GM19452 (cell line): ENCODE measurements around the gene FBN1.

Source experiments
- ATAC-seq: cut with Tn5 transposase; IDR thresholded peaks from one replicate; pipeline ENCODE4 v1.9.1; 2021; ENCODE audit not compliant: unreplicated experiment

The FBN1 gene

DNA sequence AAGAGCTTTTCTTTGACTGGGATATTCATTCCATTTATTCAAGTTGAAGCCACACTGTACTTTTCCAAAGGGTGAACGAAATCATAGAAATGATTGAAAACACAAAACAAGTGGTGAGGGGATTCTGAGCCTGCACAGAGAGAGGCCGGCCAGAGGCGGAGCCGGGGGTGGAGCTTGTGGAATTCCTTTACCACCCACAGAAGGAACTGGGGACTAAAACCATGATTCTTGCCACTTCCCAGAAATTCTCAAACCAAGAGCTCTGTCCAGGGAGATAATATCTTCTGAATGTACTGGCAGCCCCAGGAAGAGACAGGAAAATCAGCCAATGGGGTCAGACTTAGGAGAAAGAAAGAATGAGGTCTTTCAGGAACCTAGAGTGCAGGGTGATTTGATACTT, 20.8 kb downstream of the FBN1 start:
- ATAC-seq, result no peak

DNA sequence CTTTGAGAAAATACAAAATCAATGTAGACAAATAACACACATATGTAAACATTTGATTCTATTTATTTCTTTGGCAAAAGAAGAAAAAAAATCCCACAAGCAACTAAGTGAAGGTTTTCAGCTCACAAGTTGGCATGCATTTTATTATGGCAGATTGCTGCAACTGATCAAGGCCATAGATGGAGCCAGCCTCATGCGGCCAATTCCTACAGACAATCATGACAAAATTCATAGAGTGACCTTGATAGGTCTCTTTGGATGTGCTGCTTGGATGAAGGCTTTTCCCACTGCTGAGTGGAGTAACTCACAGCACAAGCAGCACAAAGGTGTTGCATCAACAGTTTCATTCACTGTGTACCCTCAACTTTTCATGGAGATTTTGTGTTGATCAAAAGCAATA, 22.1 kb downstream of the FBN1 start:
- no peak for ATAC-seq

DNA sequence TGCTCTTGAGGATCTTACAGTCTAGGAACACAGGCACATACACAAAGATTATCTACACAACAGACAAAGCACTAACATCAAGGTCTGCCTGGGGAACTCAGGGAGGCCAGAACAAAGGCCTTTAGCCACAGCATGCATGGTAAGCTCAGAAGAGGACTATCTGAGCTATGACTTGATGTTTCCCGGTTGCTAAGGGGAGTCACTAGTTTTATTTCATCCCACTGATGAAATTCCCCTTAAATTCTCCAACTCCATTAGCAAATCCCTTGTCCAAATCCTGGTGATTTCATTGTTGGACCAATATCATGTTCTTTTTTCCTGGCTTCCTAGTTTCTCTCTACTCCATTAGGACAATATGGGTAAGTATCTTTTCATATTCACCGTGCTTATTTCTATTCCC, 23.3 kb downstream of the FBN1 start:
- ATAC-seq, result no peak

DNA sequence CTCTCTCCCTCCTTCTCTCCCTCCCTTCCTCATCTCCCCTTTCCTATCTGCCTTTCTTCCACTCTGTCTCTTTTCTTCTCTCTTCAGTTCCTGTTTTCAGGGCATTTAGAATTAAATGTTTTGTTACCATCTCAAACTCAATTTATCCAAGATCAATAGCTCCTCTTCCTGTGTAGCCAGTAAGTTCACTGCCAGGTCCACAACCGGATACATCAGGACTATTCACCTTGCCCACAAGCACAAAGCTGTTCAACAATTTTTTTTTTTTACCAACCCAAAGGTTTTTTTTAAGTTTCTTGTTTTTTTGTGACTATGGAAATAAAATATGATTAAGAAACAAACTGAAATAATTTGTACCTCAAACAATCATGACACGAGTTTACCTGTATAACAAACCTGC, 26.1 kb downstream of the FBN1 start:
- ATAC-seq, result no peak

DNA sequence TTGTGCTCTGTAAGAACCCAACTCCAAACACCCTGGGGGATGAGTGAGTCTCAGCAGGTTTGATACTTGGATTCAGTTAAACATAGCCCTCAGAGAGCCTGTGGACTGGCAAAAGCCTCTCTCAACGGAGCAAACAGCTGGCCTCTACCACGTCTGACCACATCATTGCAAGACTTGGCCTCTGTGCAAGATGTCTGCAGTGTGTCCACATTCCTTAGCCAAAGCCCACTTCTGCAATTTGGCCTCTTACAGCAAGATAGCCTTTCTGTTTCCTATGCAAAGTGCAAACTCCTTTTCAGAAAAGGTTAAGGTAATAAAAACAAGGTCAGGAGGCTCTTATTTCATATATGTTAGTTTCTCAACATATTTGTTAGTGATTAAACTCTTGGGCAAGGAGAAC, 27.9 kb downstream of the FBN1 start:
- ATAC-seq, result no peak

DNA sequence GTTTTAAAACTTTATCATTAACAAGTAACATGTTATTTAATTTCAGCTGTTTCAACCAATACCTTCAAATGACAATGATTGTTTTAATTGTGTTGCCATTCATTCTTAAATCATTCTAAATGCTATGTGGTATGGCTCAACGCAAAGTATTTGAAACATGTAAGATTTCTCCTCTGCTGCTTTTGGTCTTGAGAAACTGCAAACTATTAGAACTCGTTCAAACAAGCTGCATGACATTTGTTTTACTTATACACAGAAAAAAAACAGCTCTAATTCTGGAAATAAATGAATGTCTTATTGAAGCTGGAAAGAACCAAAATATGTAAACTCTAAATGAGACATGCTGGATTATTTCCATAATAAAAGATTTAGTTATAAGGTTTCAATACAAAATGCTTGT, 29.3 kb downstream of the FBN1 start:
- ATAC-seq, result no peak

DNA sequence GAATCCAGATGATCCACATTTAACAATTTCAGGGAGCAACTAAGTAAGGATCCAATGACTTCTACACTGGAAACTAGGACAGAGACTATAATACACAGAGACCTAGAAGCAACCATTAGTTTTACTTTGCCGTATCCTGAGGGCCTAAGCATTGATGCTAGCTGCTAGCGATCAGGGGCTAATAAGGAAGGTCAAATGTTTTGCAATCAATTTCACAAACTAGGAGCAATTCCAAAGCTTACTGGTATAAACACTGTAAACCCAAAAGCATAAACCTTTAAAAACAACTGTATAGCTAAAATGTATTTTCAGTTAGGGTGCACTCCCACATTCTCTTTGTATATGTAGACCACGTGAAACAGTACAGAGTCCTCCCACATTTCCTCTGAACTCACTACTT, 31.5 kb downstream of the FBN1 start:
- ATAC-seq, result no peak

DNA sequence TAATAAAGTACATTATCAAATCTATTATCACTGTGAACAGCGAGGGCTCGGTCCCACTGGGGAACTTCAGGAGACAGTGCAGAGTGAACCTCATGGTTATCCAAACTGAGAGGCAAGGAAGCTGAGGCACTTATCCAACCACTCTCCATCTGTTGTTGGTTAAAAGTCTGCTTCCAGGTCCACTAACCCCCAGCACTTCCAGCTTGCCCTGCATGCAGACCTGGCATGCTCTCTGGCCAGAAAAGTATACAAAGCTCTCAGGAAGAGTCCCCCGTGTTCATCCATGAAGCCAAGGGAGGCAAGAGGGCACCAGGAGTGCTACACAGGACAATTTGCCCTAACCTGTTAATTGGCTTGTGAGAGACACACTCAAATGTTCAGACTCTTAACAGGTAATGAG, 36.0 kb downstream of the FBN1 start:
- ATAC-seq, result no peak

DNA sequence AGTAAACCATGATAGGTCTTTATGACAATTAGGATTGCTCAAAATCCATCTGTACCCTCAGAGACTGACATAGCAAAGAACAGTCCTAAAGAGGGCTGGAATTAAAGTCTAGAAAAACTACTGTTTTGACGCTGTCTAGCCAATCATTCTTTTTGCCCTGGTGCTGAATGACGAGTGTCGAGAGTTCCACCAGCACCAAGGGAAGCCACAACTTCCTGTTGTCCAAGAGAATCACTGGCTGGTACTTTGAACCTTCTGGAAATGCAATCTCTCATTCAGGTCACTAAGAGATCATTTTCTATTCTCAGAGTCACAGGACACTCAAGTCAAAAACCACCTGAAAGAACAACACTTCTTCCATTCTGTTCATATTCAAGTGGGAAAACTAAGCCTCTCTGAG, 37.7 kb downstream of the FBN1 start:
- ATAC-seq, result no peak

DNA sequence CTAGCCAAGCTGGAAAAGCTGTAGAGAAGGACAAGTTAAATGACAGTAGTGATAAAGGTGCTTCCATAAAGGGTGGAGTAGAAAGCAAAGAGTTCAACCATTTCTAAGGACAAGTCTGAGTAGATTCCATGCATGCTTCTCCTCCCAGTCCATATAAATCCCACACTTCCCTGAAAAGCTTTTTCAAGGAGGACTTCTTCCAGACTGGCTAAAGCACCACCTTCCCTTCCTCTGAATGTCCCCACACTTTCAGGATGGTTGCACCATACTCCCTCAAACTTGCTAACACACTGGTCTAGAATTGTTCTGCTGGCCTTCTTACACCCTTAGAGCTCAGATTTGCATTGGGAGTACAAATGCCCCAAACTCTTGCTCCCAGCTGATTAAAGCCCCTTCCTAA, 40.9 kb downstream of the FBN1 start:
- ATAC-seq, result no peak

DNA sequence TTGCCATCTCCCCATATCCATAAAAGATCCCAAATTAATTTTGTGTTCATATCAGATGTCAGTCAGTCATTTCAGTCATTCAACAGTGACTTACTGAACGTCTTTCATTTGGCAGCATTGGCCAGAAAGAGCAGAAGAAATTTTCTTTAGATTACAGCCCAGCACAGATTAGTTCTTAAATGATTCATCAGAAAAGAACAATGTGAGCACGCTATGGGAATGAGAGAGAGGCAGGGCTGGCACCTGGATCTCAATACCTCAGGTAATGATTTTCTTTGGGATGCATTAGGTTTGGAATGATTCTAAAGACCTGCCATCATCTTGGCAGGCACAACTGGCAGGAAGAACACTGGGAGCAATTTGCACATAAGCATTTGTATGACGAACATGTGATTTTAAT, 41.6 kb downstream of the FBN1 start:
- no peak for ATAC-seq

DNA sequence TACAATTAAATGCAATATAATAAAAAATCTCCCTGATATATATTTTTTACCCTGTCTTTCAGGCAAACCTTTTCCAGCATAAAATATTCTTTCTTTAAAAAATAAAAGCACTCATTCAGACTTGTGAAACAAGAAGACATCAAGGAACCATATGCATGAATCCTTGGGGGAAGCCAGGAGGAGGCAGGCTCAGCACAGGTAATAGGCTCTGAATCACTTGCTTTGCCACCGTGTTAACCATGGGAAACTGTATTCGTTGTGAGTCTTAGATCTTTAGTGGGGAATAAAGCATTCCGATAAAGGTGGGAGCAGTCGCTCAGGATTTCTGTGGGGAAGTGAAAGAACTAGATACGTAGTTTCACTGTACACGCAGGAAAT, 42.4 kb downstream of the FBN1 start:
- ATAC-seq, result no peak

DNA sequence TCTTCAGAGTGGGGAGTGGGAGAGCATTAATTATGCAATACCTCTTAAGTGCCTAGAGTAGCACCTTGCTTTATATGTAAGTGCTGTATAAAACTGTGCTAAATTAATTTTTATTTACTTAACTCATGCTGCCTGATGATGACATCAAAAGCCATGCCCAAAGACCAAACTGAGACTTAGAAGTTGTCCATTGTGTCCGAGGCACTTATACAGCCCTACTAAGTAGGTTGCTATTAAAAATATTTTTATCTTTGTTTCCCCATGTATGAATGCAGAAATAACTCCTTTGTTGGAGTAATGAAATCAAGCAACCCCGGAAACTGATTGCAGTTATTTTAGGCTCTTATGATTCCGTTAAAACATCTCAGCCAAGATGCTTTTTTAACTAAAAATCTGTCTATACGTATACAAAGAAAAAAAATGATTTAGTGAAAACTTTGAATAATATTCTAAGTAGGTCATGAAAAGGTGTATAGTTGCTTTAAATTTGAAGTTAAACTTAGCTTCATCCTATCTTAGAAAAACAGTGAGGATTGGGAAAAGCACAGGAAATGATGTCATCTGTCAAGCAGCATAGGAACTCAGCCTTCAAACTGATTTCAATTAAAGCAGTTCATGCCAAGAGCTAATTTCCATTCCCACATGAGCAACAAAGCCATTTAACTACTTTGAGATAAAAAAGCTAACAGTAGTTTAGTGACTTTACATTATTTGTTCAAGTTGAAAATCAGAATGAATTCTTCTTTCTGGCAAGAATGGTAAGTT, 43.0 kb downstream of the FBN1 start:
- ATAC-seq, result no peak

DNA sequence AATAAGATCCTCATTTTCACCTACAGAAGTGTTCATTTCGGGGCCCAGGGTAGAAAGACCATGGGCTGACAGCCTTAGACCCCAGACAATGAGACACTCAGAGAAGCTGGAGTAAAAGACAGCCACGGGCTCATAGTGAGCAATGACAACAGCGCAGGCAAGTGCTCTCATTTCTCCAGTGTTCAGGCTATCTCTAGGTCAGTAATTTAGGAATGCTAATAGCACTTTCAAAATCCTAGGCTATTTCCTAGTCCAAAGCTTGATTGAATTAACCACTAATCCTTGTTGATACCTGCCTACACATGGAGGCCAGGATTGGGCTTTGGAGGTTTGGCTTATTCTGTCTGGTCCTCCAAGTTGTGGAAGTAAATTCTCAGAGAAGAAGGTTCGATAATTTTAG, 44.4 kb downstream of the FBN1 start:
- no peak for ATAC-seq

DNA sequence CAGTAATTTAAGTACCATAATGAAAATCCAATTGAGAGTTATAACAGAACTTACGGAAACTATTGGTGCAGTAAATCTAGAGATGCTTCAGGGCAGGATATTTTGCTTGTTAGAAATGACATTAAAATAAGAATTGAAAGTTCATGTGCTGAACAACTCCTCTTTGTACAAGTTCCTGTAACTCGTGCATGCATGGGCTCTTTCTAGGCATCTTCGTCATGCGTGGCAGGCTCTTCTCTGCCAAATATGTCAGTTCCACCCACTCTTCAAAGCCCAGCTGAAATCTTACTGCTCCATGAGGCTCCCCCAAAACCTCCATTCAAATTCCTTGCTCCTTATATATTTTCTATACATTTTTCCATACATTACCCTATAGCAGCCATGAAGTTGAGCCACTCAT, 48.7 kb downstream of the FBN1 start:
- ATAC-seq, result no peak

DNA sequence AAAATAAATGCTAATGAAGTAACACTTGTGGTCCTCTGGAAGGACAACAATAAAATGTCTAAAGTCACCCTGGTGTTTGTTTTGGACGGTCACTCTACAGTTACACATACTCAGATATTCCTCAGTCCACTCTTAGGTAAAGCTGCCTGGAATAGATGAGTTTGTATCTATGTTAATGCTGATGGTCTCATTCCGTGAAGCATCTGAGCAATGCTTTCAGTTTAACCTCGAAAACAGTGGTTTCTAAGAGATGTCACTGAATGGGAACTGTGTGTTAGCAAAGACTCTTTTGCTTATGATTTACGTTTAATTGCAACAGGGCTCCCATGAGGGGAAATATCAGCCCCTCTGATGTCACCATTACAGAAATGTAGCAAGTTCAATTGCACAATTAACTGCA, 49.1 kb downstream of the FBN1 start:
- no peak for ATAC-seq

DNA sequence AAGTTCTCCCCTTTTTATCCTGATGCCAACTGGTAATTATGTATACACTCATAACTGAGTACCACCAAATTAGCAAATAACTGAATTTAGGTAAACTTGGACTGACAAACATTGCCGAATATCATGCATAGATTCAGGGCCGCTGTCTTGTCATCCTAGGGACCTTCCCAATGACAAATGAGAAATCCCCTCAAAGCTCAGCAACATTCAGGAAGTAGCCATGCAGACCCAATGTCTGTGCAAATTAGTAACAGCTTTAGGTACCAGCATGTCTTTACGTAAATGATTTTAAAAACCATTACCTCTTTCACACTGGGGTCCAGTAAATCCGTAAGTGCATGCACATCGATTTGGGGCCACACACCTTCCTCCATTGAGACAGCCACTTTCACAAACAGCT, 49.5 kb downstream of the FBN1 start:
- no peak for ATAC-seq

DNA sequence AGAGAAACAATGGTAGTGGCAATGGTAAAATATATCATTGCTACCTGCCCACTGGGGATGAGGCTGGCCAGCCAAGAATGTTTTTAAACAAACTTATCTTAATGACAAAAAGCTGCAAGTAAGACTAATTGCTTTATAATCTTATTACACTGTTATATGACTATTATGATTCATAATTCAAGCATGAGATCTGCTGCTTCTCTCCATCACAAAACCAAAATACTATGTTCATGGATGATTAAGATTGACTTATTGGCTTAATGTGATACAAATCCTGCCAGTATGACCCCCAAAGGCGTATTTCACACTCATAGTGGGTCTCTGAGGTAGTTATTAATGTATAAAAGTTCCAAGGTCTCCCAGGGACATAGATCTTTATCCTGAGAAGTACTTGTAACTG, 52.6 kb downstream of the FBN1 start:
- no peak for ATAC-seq

DNA sequence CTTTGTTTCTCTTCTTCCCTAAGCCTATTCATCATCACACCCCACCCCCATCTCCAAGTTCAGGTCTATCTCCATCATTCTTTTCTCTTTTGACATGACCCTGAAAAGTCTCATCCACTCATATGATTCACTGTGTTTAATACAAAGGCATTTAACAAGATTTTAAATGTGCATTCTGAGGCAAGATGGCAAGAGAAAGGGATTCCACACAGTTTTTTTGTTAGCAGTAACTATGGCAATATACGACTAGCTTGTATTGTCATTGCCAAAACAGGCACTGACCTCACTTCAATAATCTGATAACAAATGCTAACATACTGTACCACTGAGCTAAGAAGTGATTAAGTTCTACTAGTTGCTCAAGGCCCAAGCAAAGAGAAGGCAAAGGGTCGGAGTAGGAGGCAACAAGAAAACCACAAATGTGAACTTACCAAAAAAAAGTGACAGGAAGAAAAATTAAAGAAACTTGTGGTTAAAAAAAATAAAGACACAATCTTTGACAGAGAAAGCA, 53.2 kb downstream of the FBN1 start:
- no peak for ATAC-seq

DNA sequence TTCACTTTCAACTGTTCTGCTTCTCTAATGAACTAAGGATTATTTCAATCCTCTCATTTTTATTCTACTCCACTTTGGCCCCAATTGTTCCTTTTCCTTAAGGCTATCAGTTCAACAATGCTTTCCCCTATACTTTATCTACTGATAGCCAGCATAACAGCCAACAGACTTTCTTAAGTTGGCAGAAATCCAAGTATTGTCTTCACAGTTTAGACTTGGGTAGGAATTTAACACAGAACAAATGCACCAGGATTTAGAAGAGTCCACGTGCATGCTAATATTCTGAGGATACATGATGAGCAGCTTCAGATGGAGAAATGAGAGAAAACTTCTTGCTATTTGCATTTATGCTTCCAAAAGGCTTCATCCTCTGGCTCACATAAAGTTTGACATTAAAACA, 54.8 kb downstream of the FBN1 start:
- no peak for ATAC-seq

DNA sequence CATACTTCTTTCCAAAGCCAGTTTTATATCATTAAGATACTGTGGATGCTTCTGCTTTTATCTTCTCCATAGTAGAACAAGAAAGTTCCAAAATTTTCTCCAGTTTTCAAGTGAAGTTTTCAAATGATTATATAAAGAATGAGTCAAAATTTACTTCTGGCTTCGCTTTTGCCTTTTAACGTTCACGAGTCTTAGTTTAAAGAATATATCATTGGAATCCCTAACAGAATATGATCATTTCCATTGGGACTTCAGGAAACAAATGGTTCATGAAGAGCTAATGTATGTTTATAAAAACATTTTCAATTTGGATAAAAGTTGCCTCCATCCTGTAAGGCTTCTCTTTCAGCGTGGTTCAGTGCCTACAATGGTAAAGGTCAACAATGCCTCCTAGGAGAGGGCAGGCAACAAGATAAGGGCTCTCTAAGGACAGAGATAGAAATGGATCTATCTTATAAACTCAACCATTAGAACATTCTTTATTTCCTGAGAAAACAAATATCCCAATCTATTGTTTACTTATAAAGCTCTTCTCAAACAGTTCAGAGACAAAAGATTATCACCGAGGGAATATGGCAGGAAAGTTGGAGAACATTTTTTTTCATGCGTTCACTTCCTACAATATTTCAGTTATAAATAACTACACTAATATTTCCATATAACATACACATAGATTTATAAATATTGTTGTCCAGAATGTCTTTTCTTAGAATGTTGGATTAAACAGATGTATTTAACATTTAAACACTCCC, 60.5 kb downstream of the FBN1 start:
- ATAC-seq, result no peak

DNA sequence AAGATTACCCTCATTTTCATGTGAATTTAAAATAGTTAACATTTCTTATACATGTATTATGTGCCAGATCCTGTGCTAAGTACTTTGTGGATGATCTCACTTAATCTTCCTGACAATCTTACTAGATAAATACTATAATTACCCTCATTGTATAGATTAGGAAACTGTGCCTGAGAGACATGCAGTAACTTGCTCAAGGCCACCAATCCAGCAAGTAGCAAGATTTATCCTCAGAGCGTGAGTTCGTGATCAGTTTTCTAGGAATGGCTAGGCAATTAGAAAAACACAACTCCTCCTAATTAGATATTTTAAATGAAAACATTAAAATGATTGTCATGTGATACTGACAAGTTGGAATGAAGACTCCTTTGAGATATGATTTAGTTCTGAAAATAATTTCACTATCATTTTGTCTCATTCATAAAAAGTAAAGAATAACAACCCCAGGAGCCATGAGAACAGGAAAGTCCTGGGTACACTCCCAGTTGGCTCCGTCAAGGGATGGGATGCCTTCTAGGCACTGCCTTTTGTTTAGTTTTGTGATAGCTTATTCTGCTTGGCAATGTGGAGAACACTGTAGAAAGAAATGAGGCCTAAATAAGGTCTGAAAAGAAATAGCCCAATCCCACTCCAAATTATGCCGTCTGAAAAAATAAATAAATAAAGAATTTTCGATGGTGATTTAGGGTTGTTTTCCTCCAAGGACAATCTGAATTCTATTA, 61.3 kb downstream of the FBN1 start:
- no peak for ATAC-seq
